ENCODE results near the gene PPT1. TPM values are rescaled to one million over a fixed set of nuclear protein-coding genes. Genes with fewer than 3 reads are reported as not detected.

The PPT1 gene
- total RNA-seq, 1 donor from 2014 or later: 79.6 TPM

GRCh38 chr1:40114400-40114799 lies 17.3 kb upstream of the PPT1 start:
- Mint-ChIP-seq H3K36me3 (no peaks in the 10 kb centered on the region), H3K9me3 (no peaks in the 10 kb centered on the region), H3K4me1 (ENCODE audit: unreplicated experiment) (no peaks in the 10 kb centered on the region), H3K27ac (no peak overlapping the region), H3K27me3 (peaks cover 23% of the 10 kb centered on the region), H3K4me3 (no peak overlapping the region)
- no peak for TF ChIP-seq CTCF (conservative IDR thresholded peaks at IDR 0.05)
- DNase-seq (ENCODE audit: extremely low spot score, unreplicated experiment): no peak

GRCh38 chr1:40110389-40110788 lies 13.3 kb upstream of the PPT1 start:
- Mint-ChIP-seq H3K4me3 (no peak overlapping the region), H3K4me1 (ENCODE audit: unreplicated experiment) (peaks cover 4% of the 10 kb centered on the region), H3K9me3 (peaks cover 4% of the 10 kb centered on the region), H3K27me3 (peaks cover 16% of the 10 kb centered on the region), H3K36me3 (no peaks in the 10 kb centered on the region), H3K27ac (no peak overlapping the region)
- TF ChIP-seq CTCF (conservative IDR thresholded peaks at IDR 0.05): no peak
- DNase-seq (ENCODE audit: extremely low spot score, unreplicated experiment): no peak

GRCh38 chr1:40107290-40107959 lies 10.4 kb upstream of the PPT1 start:
- Mint-ChIP-seq H3K36me3 (no peaks in the 10 kb centered on the region), H3K9me3 (peaks cover 6% of the 10 kb centered on the region), H3K4me1 (ENCODE audit: unreplicated experiment) (peaks cover 4% of the 10 kb centered on the region), H3K4me3 (peak overlapping the region; percentile 63), H3K27ac (peak overlapping the region; percentile 97), H3K27me3 (peaks cover 10% of the 10 kb centered on the region)
- no peak for TF ChIP-seq CTCF (conservative IDR thresholded peaks at IDR 0.05)
- no peak for DNase-seq (ENCODE audit: extremely low spot score, unreplicated experiment)

DNA sequence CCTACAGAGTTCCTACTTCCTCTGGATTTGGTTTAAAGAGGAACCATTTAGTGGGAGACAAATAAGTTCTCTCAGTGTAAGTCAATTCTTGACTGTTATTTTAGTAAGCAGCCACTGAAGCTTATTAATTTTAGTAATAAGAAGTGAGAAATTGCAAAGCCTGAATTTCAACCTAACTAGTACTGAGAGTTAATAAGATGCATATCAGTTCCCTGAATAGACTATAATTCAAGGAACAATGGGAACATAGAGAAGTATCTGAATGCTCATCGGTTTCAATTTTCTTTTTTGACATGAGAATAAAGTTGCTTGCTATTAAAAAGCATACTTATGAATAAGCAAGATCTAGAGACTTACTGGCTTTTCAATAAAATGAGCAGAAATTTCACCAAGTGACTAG lies 8.0 kb upstream of the PPT1 start:
- Mint-ChIP-seq H3K4me3 (no peak overlapping the region), H3K27ac (no peak overlapping the region)

DNA sequence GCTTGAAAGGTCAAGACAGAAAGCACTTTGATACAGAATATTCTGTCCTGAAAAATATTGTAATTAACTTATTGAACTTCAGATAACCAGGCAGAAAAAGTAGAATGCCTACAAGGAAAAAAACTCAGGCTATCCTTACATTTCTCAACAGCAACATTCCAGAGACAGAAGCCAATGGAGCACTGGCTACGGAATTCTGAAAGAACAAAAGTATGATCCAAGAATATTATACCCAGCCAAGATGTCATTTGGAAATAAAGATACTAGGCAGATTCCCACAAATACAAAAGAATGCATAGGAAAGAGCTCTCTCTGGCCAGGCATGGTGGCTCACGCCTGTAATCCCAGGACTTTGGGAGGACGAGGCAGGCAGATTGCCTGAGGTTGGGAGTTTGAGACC lies 5.8 kb upstream of the PPT1 start:
- H3K27ac Mint-ChIP-seq: no peak overlapping the region
- H3K36me3 Mint-ChIP-seq: no peaks in the 10 kb centered on the region
- no peak for TF ChIP-seq CTCF (conservative IDR thresholded peaks at IDR 0.05)
- H3K4me3 Mint-ChIP-seq: no peak overlapping the region
- peaks cover 10% of the 10 kb centered on the region for H3K27me3 Mint-ChIP-seq
- H3K9me3 Mint-ChIP-seq: peaks cover 12% of the 10 kb centered on the region
- H3K4me1 Mint-ChIP-seq (ENCODE audit: unreplicated experiment): peaks cover 4% of the 10 kb centered on the region
- no peak for DNase-seq (ENCODE audit: extremely low spot score, unreplicated experiment)

More for the DNA sequence above, 8.0 kb upstream of the PPT1 start:
- Mint-ChIP-seq H3K9me3 (peaks cover 12% of the 10 kb centered on the region), H3K27me3 (peaks cover 8% of the 10 kb centered on the region), H3K36me3 (no peaks in the 10 kb centered on the region), H3K4me1 (ENCODE audit: unreplicated experiment) (peaks cover 4% of the 10 kb centered on the region)
- TF ChIP-seq CTCF (conservative IDR thresholded peaks at IDR 0.05): no peak
- DNase-seq (ENCODE audit: extremely low spot score, unreplicated experiment): no peak

Data from type B pancreatic cell (in vitro differentiated cells).